Neural progenitor cell (in vitro differentiated cells): Measurements from ENCODE around the gene SNRNP27.

Experiments
- EZH2phosphoT487 ChIP-seq: fragments of 200-600 bp; sonication (generic); IDR thresholded peaks from 2 replicates; pipeline ENCODE4 v1.6.1; 2017; ENCODE audit warnings: antibody characterized with exemption
- TF ChIP-seq, protein P1 (sequence below): fragments of 200-600 bp; sonication (generic); IDR thresholded peaks from 2 replicates; pipeline ENCODE4 v1.5.1; 2017; ENCODE audit warnings: antibody characterized with exemption, mild to moderate bottlenecking

DNA sequence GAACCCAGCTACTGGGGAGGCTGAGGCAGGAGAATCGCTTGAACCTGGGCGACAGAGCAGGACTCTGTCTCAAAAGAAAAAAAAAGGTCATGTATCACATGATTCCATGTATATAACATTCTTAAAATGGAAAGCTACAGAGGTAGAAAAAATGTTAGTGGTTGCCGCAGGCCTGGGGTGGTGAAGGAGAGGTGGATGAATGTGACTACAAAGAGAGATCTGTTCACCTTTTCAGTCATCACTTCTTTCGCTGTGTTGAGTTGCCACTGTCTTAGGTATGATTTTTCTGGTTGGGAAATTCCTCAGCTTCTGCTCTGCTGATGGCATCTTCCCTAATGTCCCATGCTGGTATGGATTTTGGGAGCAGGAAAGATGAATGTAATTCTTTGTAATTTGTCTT is 5.3 kb upstream of the SNRNP27 start:
- TF ChIP-seq, protein P1, sequence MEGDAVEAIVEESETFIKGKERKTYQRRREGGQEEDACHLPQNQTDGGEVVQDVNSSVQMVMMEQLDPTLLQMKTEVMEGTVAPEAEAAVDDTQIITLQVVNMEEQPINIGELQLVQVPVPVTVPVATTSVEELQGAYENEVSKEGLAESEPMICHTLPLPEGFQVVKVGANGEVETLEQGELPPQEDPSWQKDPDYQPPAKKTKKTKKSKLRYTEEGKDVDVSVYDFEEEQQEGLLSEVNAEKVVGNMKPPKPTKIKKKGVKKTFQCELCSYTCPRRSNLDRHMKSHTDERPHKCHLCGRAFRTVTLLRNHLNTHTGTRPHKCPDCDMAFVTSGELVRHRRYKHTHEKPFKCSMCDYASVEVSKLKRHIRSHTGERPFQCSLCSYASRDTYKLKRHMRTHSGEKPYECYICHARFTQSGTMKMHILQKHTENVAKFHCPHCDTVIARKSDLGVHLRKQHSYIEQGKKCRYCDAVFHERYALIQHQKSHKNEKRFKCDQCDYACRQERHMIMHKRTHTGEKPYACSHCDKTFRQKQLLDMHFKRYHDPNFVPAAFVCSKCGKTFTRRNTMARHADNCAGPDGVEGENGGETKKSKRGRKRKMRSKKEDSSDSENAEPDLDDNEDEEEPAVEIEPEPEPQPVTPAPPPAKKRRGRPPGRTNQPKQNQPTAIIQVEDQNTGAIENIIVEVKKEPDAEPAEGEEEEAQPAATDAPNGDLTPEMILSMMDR: no peak
- TF ChIP-seq EZH2phosphoT487: no peak
